Trophoblast cell (in vitro differentiated cells and primary cell): ENCODE results near the gene INVS.
"Not testable (repeated sequence)": the region's sequence is repeated elsewhere in the genome, so short reads cannot be mapped to it uniquely, and the experiment has no call there.

Experiments used
- DNase-seq, 2 donors: peaks; one replicate each; pipeline ENCODE4 v3.0.0-alpha.2; 2016
- H2AFZ ChIP-seq: 2 replicates; pipeline ENCODE4 v1.6.1; 2013; ENCODE audit warnings: low read length, moderate library complexity, mild to moderate bottlenecking; ENCODE audit not compliant: insufficient read depth, poor library complexity
- H2AK5ac ChIP-seq: 2 replicates; pipeline ENCODE4 v1.6.1; 2013; ENCODE audit warnings: mild to moderate bottlenecking, low read length
- H2BK120ac ChIP-seq: 2 replicates; pipeline ENCODE4 v1.6.1; 2013; ENCODE audit warnings: low read length, mild to moderate bottlenecking, moderate library complexity; ENCODE audit not compliant: insufficient read depth, poor library complexity
- H2BK12ac ChIP-seq: 2 replicates; pipeline ENCODE4 v1.6.1; 2013; ENCODE audit warnings: mild to moderate bottlenecking, low read length, moderate library complexity
- H2BK5ac ChIP-seq: 2 replicates; pipeline ENCODE4 v1.6.1; 2013; ENCODE audit warnings: low read length, low read depth, moderate library complexity, mild to moderate bottlenecking; ENCODE audit not compliant: poor library complexity
- H3K14ac ChIP-seq: 2 replicates; pipeline ENCODE4 v1.6.1; 2013; ENCODE audit warnings: mild to moderate bottlenecking, low read length
- H3K18ac ChIP-seq: 2 replicates; pipeline ENCODE4 v1.6.1; 2013; ENCODE audit warnings: mild to moderate bottlenecking, low read length
- H3K23ac ChIP-seq: 2 replicates; pipeline ENCODE4 v1.6.1; 2013; ENCODE audit warnings: low read length
- H3K27ac ChIP-seq: 2 replicates; pipeline ENCODE4 v1.5.1; 2013; ENCODE audit warnings: low read depth, mild to moderate bottlenecking, inconsistent platforms, low read length, moderate library complexity
- H3K27me3 ChIP-seq: 2 replicates; pipeline ENCODE4 v1.6.1; 2013; ENCODE audit warnings: inconsistent platforms, mild to moderate bottlenecking, low read length, moderate library complexity; ENCODE audit not compliant: insufficient read depth
- H3K36me3 ChIP-seq, 2 experiments: 1 replicate in 1 of 2; 2 replicates in 1 of 2; pipeline ENCODE4 v1.6.1; 2013; ENCODE audit warnings: low read length in 2 of 2, mild to moderate bottlenecking in 2 of 2, moderate library complexity in 1 of 2; ENCODE audit not compliant: insufficient read depth in 2 of 2, control insufficient read depth in 1 of 2
- H3K4ac ChIP-seq: 2 replicates; pipeline ENCODE4 v1.6.1; 2013; ENCODE audit warnings: low read depth, mild to moderate bottlenecking, low read length, moderate library complexity
- H3K4me1 ChIP-seq, 2 experiments: 1 replicate in 1 of 2; 2 replicates in 1 of 2; pipeline ENCODE4 v1.6.1; 2013; ENCODE audit warnings: low read length in 2 of 2, mild to moderate bottlenecking in 2 of 2, moderate library complexity in 1 of 2; ENCODE audit not compliant: insufficient read depth in 2 of 2, control insufficient read depth in 1 of 2
- H3K4me2 ChIP-seq: 2 replicates; pipeline ENCODE4 v1.6.1; 2013; ENCODE audit warnings: inconsistent platforms, mild to moderate bottlenecking, low read length, moderate library complexity
- H3K4me3 ChIP-seq: 2 replicates; pipeline ENCODE4 v1.5.1; 2013; ENCODE audit warnings: mild to moderate bottlenecking, low read depth, low read length, inconsistent platforms
- H3K79me1 ChIP-seq: one replicate; pipeline ENCODE4 v1.6.1; 2013; ENCODE audit warnings: low read length
- H3K79me2 ChIP-seq: 2 replicates; pipeline ENCODE4 v1.6.1; 2013; ENCODE audit warnings: low read length, mild to moderate bottlenecking; ENCODE audit not compliant: control insufficient read depth, insufficient read depth, poor library complexity
- H3K9ac ChIP-seq: 2 replicates; pipeline ENCODE4 v1.6.1; 2013; ENCODE audit warnings: mild to moderate bottlenecking, low read length
- H3K9me3 ChIP-seq: 2 replicates; pipeline ENCODE4 v1.6.1; 2013; ENCODE audit warnings: low read depth, mild to moderate bottlenecking, control low read depth, inconsistent platforms, low read length; ENCODE audit not compliant: insufficient read depth
- H4K12ac ChIP-seq: 2 replicates; pipeline ENCODE4 v1.6.1; 2013; ENCODE audit warnings: low read depth, mild to moderate bottlenecking, low read length, moderate library complexity
- H4K8ac ChIP-seq: 2 replicates; pipeline ENCODE4 v1.6.1; 2013; ENCODE audit warnings: low read depth, mild to moderate bottlenecking, low read length, moderate library complexity
- H4K91ac ChIP-seq: one replicate; pipeline ENCODE4 v1.6.1; 2013; ENCODE audit warnings: low read depth, mild to moderate bottlenecking, low read length, moderate library complexity
- WGBS: extraction: QIAGEN DNeasy Blood & Tissue Kit; methylation state at CpG from one replicate; pipeline ENCODE4 v1.1.7; 2013; ENCODE audit warnings: missing lambda C conversion rate; ENCODE audit not compliant: insufficient read length, insufficient coverage; ENCODE audit errors: extremely low coverage; 5-methylcytosine and 5-hydroxymethylcytosine counted together

INVS gene

GRCh38 chr9:100094411-100094810, 4.6 kb upstream of the INVS start:
- not testable (repeated sequence) for H4K8ac ChIP-seq, H3K23ac ChIP-seq, H3K9ac ChIP-seq, H3K79me1 ChIP-seq, H3K9me3 ChIP-seq, H3K79me2 ChIP-seq, H3K4me2 ChIP-seq, H4K91ac ChIP-seq, H3K4ac ChIP-seq, H3K27ac ChIP-seq, H3K4me3 ChIP-seq, H2BK5ac ChIP-seq, H3K14ac ChIP-seq, H4K12ac ChIP-seq, H2AFZ ChIP-seq, H3K4me1 ChIP-seq, H2BK120ac ChIP-seq, H3K36me3 ChIP-seq, H2AK5ac ChIP-seq, DNase-seq, H2BK12ac ChIP-seq, H3K27me3 ChIP-seq, H3K18ac ChIP-seq
- no CpG with 5 or more reads among the region's 2 CpGs for WGBS

- Histone ChIP-seq H2AFZ (no peak overlapping the region), H3K4me2 (no peak overlapping the region), H4K91ac (no peak overlapping the region), H3K79me1 (peaks cover 9% of the 10 kb centered on the region), H3K9me3 (no peaks in the 10 kb centered on the region), H2BK5ac (no peak overlapping the region), H2BK120ac (no peak overlapping the region), H3K27me3 (no peaks in the 10 kb centered on the region), H3K9ac (no peak overlapping the region), H3K4ac (no peak overlapping the region), H3K4me3 (no peak overlapping the region), H3K4me1 (no peaks in the 10 kb centered on the region), H3K79me2 (peaks cover 9% of the 10 kb centered on the region), H4K8ac (no peak overlapping the region), H2BK12ac (no peak overlapping the region), H3K18ac (no peak overlapping the region), H2AK5ac (no peak overlapping the region), H3K27ac (no peak overlapping the region), H4K12ac (no peak overlapping the region), H3K14ac (no peak overlapping the region), H3K23ac (no peak overlapping the region), H3K36me3 (no peaks in the 10 kb centered on the region)
- WGBS = no CpG with 5 or more reads among the region's 3 CpGs
- DNase-seq = no peak
These were observed 2.6 kb upstream of the INVS start for GRCh38 chr9:100096378-100096916.

- Histone ChIP-seq H4K91ac (peak overlapping the region; percentile 4), H2BK5ac (no peak overlapping the region), H3K27me3 (no peaks in the 10 kb centered on the region), H2AFZ (peak overlapping the region; percentile 21), H4K12ac (peak overlapping the region; percentile 21), H3K27ac (peak overlapping the region; percentile 24), H3K9ac (peak overlapping the region; percentile 78), H2AK5ac (no peak overlapping the region), H2BK120ac (no peak overlapping the region), H3K79me2 (peaks cover 9% of the 10 kb centered on the region), H3K18ac (peak overlapping the region; percentile 2), H3K23ac (no peak overlapping the region), H3K79me1 (peaks cover 9% of the 10 kb centered on the region), H3K36me3 (peaks cover 0 to 2% of the 10 kb centered on the region in 2 experiments), H3K9me3 (no peaks in the 10 kb centered on the region), H3K4me1 (no peaks in the 10 kb centered on the region), H4K8ac (peak overlapping the region; percentile 56), H3K4ac (peak overlapping the region; percentile 12), H3K4me3 (peak overlapping the region; percentile 93), H2BK12ac (no peak overlapping the region), H3K14ac (peak overlapping the region; percentile 7), H3K4me2 (peak overlapping the region; percentile 51)
- peak; percentile 69 to 77 for DNase-seq
- no CpG with 5 or more reads among the region's 37 CpGs for WGBS
These were observed 777 bp upstream of the INVS start for GRCh38 chr9:100098046-100098886.

GRCh38 chr9:100099722-100100042, 639 bp downstream of the INVS start:
- peak overlapping the region; percentile 70 for H4K12ac ChIP-seq
- H3K9ac ChIP-seq = peak overlapping the region; percentile 66
- H3K14ac ChIP-seq = peak overlapping the region; percentile 60
- no peaks in the 10 kb centered on the region for H3K27me3 ChIP-seq
- peak overlapping the region; percentile 85 for H4K8ac ChIP-seq
- peak overlapping the region; percentile 47 for H4K91ac ChIP-seq
- H2AK5ac ChIP-seq = no peak overlapping the region
- H3K4ac ChIP-seq = no peak overlapping the region
- peak overlapping the region; percentile 60 for H3K4me2 ChIP-seq
- H3K79me2 ChIP-seq = peaks cover 9% of the 10 kb centered on the region
- H2BK5ac ChIP-seq = no peak overlapping the region
- H3K18ac ChIP-seq = peak overlapping the region; percentile 8
- H3K9me3 ChIP-seq = no peaks in the 10 kb centered on the region
- no peak for DNase-seq
- H3K4me1 ChIP-seq = no peaks in the 10 kb centered on the region
- no peak overlapping the region for H3K27ac ChIP-seq
- no peak overlapping the region for H3K23ac ChIP-seq
- peak overlapping the region; percentile 75 for H2AFZ ChIP-seq
- H3K79me1 ChIP-seq = peaks cover 9% of the 10 kb centered on the region
- WGBS = no CpG with 5 or more reads among the region's 10 CpGs
- peaks cover 0 to 7% of the 10 kb centered on the region in 2 experiments for H3K36me3 ChIP-seq
- no peak overlapping the region for H2BK12ac ChIP-seq
- peak overlapping the region; percentile 84 for H3K4me3 ChIP-seq
- H2BK120ac ChIP-seq = no peak overlapping the region
